ENCODE measurements around the gene CRTAC1.
A peak's percentile ranks its signal among the peaks of the same experiment; 100 is the strongest.

The CRTAC1 gene

GRCh38 chr10:97891497-97892167, 138.8 kb downstream of the CRTAC1 start:
- no peaks in the 10 kb centered on the region for H3K9me3 ChIP-seq (ENCODE audit: low read depth, low read length)
- H3K9ac ChIP-seq (ENCODE audit: insufficient read length), result no peak overlapping the region
- DNase-seq (ENCODE audit: low read depth, low spot score), result no peak
- no peak overlapping the region for H3K4me3 ChIP-seq
- TF ChIP-seq POLR2AphosphoS5 (IDR thresholded peaks at IDR 0.05; ENCODE audit: borderline replicate concordance, low read depth, low read length) (no peak), FOXP2 (optimal IDR thresholded peaks at IDR 0.05; ENCODE audit: control extremely low read depth, extremely low read length, insufficient read depth) (no peak), EZH2 (IDR thresholded peaks at IDR 0.05) (no peak)
- no peaks in the 10 kb centered on the region for H3K36me3 ChIP-seq (ENCODE audit: insufficient read depth, low read length)
- H3K27ac ChIP-seq, result no peak overlapping the region

GRCh38 chr10:97889461-97890265, 140.8 kb downstream of the CRTAC1 start:
- Histone ChIP-seq H3K36me3 (ENCODE audit: insufficient read depth, low read length) (no peaks in the 10 kb centered on the region), H3K4me3 (peak overlapping the region; percentile 45), H3K9ac (ENCODE audit: insufficient read length) (no peak overlapping the region), H3K9me3 (ENCODE audit: low read depth, low read length) (no peaks in the 10 kb centered on the region), H3K27ac (peak overlapping the region; percentile 75)
- TF ChIP-seq POLR2AphosphoS5 (IDR thresholded peaks at IDR 0.05; ENCODE audit: borderline replicate concordance, low read depth, low read length) (no peak), EZH2 (IDR thresholded peaks at IDR 0.05) (no peak), FOXP2 (optimal IDR thresholded peaks at IDR 0.05; ENCODE audit: control extremely low read depth, extremely low read length, insufficient read depth) (no peak)
- DNase-seq (ENCODE audit: low read depth, low spot score), result no peak

GRCh38 chr10:97888641-97889262, 141.7 kb downstream of the CRTAC1 start:
- no peak for DNase-seq (ENCODE audit: low read depth, low spot score)
- Histone ChIP-seq H3K9me3 (ENCODE audit: low read depth, low read length) (no peaks in the 10 kb centered on the region), H3K9ac (ENCODE audit: insufficient read length) (no peak overlapping the region), H3K4me3 (peak overlapping the region; percentile 45), H3K27ac (peak overlapping the region; percentile 75; the same call in 1 of the 2 replicates), H3K36me3 (ENCODE audit: insufficient read depth, low read length) (no peaks in the 10 kb centered on the region)
- TF ChIP-seq POLR2AphosphoS5 (IDR thresholded peaks at IDR 0.05; ENCODE audit: borderline replicate concordance, low read depth, low read length) (no peak), EZH2 (IDR thresholded peaks at IDR 0.05) (no peak), FOXP2 (optimal IDR thresholded peaks at IDR 0.05; ENCODE audit: control extremely low read depth, extremely low read length, insufficient read depth) (no peak)

- Histone ChIP-seq H3K4me3 (no peak overlapping the region), H3K36me3 (ENCODE audit: insufficient read depth, low read length) (no peaks in the 10 kb centered on the region), H3K9me3 (ENCODE audit: low read depth, low read length) (no peaks in the 10 kb centered on the region), H3K9ac (ENCODE audit: insufficient read length) (no peak overlapping the region), H3K27ac (no peak overlapping the region)
- TF ChIP-seq FOXP2 (optimal IDR thresholded peaks at IDR 0.05; ENCODE audit: control extremely low read depth, extremely low read length, insufficient read depth) (no peak), EZH2 (IDR thresholded peaks at IDR 0.05) (no peak), POLR2AphosphoS5 (IDR thresholded peaks at IDR 0.05; ENCODE audit: borderline replicate concordance, low read depth, low read length) (no peak)
- DNase-seq (ENCODE audit: low read depth, low spot score), result no peak
Measured at GRCh38 chr10:97888134-97888533, 142.3 kb downstream of the CRTAC1 start.

DNA sequence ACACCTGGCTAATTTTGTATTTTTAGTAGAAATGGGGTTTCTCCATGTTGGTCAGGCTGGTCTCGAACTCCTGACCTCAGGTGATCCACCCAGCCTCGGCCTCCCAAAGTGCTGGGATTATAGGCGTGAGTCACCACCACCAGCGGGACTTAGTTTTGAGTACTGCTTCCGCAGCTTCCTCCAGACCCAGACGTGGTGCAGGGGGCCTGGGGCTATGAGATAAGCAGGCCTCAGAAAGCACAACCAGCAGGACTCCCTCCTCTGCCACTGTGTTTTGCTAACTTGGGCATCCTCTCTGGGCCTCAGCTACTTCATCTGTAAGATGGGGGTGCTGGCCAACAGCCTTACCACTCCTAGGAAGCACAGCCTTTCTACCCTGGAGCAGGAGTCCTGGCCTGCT, 143.0 kb downstream of the CRTAC1 start:
- no peak overlapping the region for H3K27ac ChIP-seq
- H3K9ac ChIP-seq (ENCODE audit: insufficient read length), result no peak overlapping the region
- no peak for DNase-seq (ENCODE audit: low read depth, low spot score)
- H3K9me3 ChIP-seq (ENCODE audit: low read depth, low read length), result no peaks in the 10 kb centered on the region
- no peak for TF ChIP-seq FOXP2 (optimal IDR thresholded peaks at IDR 0.05; ENCODE audit: control extremely low read depth, extremely low read length, insufficient read depth)
- no peaks in the 10 kb centered on the region for H3K36me3 ChIP-seq (ENCODE audit: insufficient read depth, low read length)
- no peak overlapping the region for H3K4me3 ChIP-seq

GRCh38 chr10:97886286-97886685, 144.1 kb downstream of the CRTAC1 start:
- no peak for TF ChIP-seq EZH2 (IDR thresholded peaks at IDR 0.05)
- no peak for TF ChIP-seq POLR2AphosphoS5 (IDR thresholded peaks at IDR 0.05; ENCODE audit: borderline replicate concordance, low read depth, low read length)
- no peak for TF ChIP-seq FOXP2 (optimal IDR thresholded peaks at IDR 0.05; ENCODE audit: control extremely low read depth, extremely low read length, insufficient read depth)
- H3K9me3 ChIP-seq (ENCODE audit: low read depth, low read length), result no peaks in the 10 kb centered on the region
- H3K9ac ChIP-seq (ENCODE audit: insufficient read length), result no peak overlapping the region
- H3K4me3 ChIP-seq, result no peak overlapping the region
- H3K27ac ChIP-seq, result no peak overlapping the region
- H3K36me3 ChIP-seq (ENCODE audit: insufficient read depth, low read length), result no peaks in the 10 kb centered on the region
- DNase-seq (ENCODE audit: low read depth, low spot score), result no peak

DNA sequence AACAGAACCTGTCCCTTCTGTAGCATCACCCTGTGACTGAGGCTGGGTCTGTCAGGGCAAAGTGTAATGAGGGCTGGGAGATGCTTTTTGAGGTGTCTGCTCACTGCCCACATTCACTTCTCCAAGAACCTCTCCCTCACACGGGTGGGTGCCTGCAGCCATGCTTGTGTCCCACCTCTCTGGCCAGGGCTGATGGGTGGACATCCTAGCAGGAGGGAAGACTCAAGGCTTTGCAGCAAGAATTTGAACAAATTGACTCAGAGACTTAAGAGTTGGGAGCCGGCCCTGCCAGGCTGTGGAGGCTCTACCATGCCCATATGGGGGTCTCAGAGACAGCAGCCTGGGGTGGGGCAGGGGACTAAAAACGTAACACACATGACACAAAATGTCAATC, 147.3 kb downstream of the CRTAC1 start:
- no peak overlapping the region for H3K9ac ChIP-seq (ENCODE audit: insufficient read length)
- DNase-seq (ENCODE audit: low read depth, low spot score), result no peak
- H3K4me3 ChIP-seq, result no peak overlapping the region
- H3K27ac ChIP-seq, result no peak overlapping the region
- no peaks in the 10 kb centered on the region for H3K36me3 ChIP-seq (ENCODE audit: insufficient read depth, low read length)
- no peak for TF ChIP-seq FOXP2 (optimal IDR thresholded peaks at IDR 0.05; ENCODE audit: control extremely low read depth, extremely low read length, insufficient read depth)
- no peaks in the 10 kb centered on the region for H3K9me3 ChIP-seq (ENCODE audit: low read depth, low read length)

DNA sequence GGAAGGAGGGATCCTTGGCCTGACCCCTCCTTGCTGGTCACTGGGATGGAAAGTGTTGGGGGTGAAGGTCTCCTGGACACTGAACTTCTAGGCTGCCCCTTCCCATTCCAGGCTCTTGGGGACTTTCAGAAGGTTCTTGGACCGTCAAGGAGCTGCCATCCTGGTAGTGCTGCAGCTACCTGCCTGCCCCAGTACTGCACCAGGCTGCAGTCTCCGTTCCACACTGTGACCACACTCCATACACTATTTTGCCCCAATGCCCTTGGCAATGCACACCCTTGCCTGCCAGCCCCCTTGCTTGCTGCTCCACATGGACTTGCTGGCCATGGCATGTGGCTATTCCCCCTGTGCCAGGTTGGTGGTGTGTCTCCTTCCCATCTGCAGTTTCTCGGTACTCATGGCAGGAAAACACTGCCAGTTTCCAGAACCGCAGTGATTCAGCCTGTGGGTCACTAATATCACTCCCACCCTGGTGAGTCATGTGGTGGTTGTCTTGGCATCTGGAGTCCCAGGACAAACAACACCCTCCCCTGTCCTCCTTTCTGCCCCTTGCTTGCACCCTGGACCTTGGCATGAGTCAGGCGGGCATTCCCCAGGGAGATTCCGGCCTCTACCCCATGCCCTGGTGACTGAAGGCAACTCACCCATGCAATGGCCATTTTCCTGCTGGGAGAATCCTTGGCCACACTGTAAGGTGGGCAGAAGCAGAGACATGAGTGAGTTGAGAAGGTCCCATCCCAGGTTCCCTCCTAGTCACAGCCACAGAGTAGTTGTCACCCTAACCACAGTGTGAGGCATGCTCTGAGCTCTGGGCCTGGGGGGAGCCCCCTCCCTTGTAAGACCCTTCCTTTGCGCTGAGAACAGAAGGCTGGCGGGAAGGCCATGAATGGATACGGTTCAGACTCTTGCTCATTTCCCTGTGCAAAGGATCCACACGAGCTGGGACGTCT, 148.0 kb downstream of the CRTAC1 start:
- no peaks in the 10 kb centered on the region for H3K9me3 ChIP-seq (ENCODE audit: low read depth, low read length)
- TF ChIP-seq FOXP2 (optimal IDR thresholded peaks at IDR 0.05; ENCODE audit: control extremely low read depth, extremely low read length, insufficient read depth) (no peak), POLR2AphosphoS5 (IDR thresholded peaks at IDR 0.05; ENCODE audit: borderline replicate concordance, low read depth, low read length) (no peak), EZH2 (IDR thresholded peaks at IDR 0.05) (no peak)
- no peak overlapping the region for H3K27ac ChIP-seq
- H3K9ac ChIP-seq (ENCODE audit: insufficient read length), result no peak overlapping the region
- no peaks in the 10 kb centered on the region for H3K36me3 ChIP-seq (ENCODE audit: insufficient read depth, low read length)
- no peak overlapping the region for H3K4me3 ChIP-seq
- DNase-seq (ENCODE audit: low read depth, low spot score), result no peak

All from SK-N-MC (cell line).